Myocyte (in vitro differentiated cells): ENCODE measurements around the gene DDIT4. TPM values are rescaled to one million over a fixed set of nuclear protein-coding genes. Genes with fewer than 3 reads are reported as not detected.
A peak's percentile ranks its signal among the peaks of the same experiment; 100 is the strongest.
"Not testable (repeated sequence)": the region's sequence is repeated elsewhere in the genome, so short reads cannot be mapped to it uniquely, and the experiment has no call there.

Experiments used
- DNase-seq: peaks from one replicate; pipeline ENCODE4 v3.0.0-alpha.2; 2012; ENCODE audit warnings: low read depth
- polyA plus RNA-seq: library from polyadenylated mRNA; unstranded; fragments of >200 nt; gene quantifications from one replicate; pipeline ENCODE4 v1.2.1, GENCODE V29; 2012; ENCODE audit warnings: missing spikeins
- total RNA-seq: library from RNA; depleted of rRNA; stranded (reverse); fragments of >200 nt; gene quantifications from 2 replicates; pipeline ENCODE4 v1.2.3, GENCODE V29; 2014

The DDIT4 gene
- total RNA-seq, result 97.0 and 97.3 TPM in 2 replicates
- polyA plus RNA-seq, result 242 TPM

- DNase-seq, result peak; percentile 100
Observed at GRCh38 chr10:72273410-72274212, at the start of gene DDIT4. TSS of gene DDIT4 (plus strand) at chr10:72273924. CDS start at chr10:72274217, 293 bp downstream.

- DNase-seq, result not testable (repeated sequence)
Observed at GRCh38 chr10:72224191-72224590, 49.5 kb upstream of the DDIT4 start.

GRCh38 chr10:72226418-72227027 is 47.2 kb upstream of the DDIT4 start:
- DNase-seq, result no peak

- no peak for DNase-seq
Observed at GRCh38 chr10:72227826-72228225, 45.9 kb upstream of the DDIT4 start.

GRCh38 chr10:72228318-72228751 is 45.4 kb upstream of the DDIT4 start:
- DNase-seq, result no peak

- DNase-seq, result no peak
Observed at GRCh38 chr10:72229261-72230251, 44.2 kb upstream of the DDIT4 start.

- DNase-seq, result no peak
Observed at GRCh38 chr10:72233621-72234020, 40.1 kb upstream of the DDIT4 start.

GRCh38 chr10:72234560-72235095 is 39.1 kb upstream of the DDIT4 start:
- DNase-seq, result no peak

- peak; percentile 52 for DNase-seq
Observed at GRCh38 chr10:72235544-72236279, 38.0 kb upstream of the DDIT4 start.

GRCh38 chr10:72238392-72239175 is 35.1 kb upstream of the DDIT4 start:
- no peak for DNase-seq

GRCh38 chr10:72239409-72239808 is 34.3 kb upstream of the DDIT4 start:
- DNase-seq, result no peak

- DNase-seq, result no peak
Observed at GRCh38 chr10:72240371-72240770, 33.4 kb upstream of the DDIT4 start.

- DNase-seq, result no peak
Observed at GRCh38 chr10:72241691-72242252, 32.0 kb upstream of the DDIT4 start.

- no peak for DNase-seq
Observed at GRCh38 chr10:72242675-72243074, 31.0 kb upstream of the DDIT4 start.

GRCh38 chr10:72243822-72244437 is 29.8 kb upstream of the DDIT4 start:
- DNase-seq, result peak; percentile 66

- no peak for DNase-seq
Observed at GRCh38 chr10:72244573-72245038, 29.1 kb upstream of the DDIT4 start.

GRCh38 chr10:72245949-72246525 is 27.7 kb upstream of the DDIT4 start:
- no peak for DNase-seq

- peak; percentile 34 for DNase-seq
Observed at GRCh38 chr10:72248468-72249151, 25.1 kb upstream of the DDIT4 start.
